ENCODE measurements around the gene COL4A1. TPM values are rescaled to one million over a fixed set of nuclear protein-coding genes. Genes with fewer than 3 reads are reported as not detected.

The COL4A1 gene
- total RNA-seq, 1 donor from 2014 or later, result 105 TPM

DNA sequence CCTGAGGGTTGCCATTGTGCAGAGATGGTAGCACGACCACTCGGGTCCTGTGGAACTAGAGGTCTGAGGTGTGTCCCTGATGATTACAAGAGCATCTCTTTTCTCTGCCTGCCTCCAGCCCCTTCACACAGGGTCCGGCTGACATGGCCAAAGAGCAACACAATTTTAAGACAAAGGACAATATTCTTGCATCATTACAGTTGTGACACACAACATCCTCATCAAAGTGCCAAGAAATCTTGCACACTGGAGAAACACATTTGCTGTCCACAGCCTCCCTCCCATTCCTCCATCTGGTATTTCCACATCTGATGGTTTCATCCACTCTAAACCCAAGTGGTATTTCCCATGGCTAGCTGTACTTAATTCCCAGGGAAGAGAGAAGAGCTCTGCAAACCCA lies 12.8 kb downstream of the COL4A1 start:
- H3K9me3 ChIP-seq (ENCODE audit: low read depth), result no peaks in the 10 kb centered on the region
- peaks cover 9% of the 10 kb centered on the region for H3K4me1 ChIP-seq
- no peak for TF ChIP-seq EZH2 (IDR thresholded peaks at IDR 0.05)
- no peak for TF ChIP-seq EZH2phosphoT487 (IDR thresholded peaks at IDR 0.05)
- TF ChIP-seq CTCF (IDR thresholded peaks at IDR 0.05), result no peak
- Mint-ChIP-seq H3K36me3 (peaks cover 19% of the 10 kb centered on the region), H3K4me3 (no peak overlapping the region), H3K9me3 (peaks cover 12% of the 10 kb centered on the region), H3K4me1 (peaks cover 13% of the 10 kb centered on the region), H3K27me3 (ENCODE audit: insufficient read depth, low read depth) (peaks cover 2% of the 10 kb centered on the region), H3K27ac (no peak overlapping the region)
- H3K4me2 ChIP-seq, result no peak overlapping the region
- H3K27ac ChIP-seq, result no peak overlapping the region
- H4K20me1 ChIP-seq (ENCODE audit: low read depth), result peaks cover 7% of the 10 kb centered on the region
- H3K4me3 ChIP-seq, result no peak overlapping the region
- no peaks in the 10 kb centered on the region for H3K36me3 ChIP-seq
- DNase-seq (ENCODE audit: low spot score), result no peak
- H2AFZ ChIP-seq (replicated peaks), result no peak overlapping the region
- no peaks in the 10 kb centered on the region for H3K27me3 ChIP-seq
- no peak overlapping the region for H3K9ac ChIP-seq
- peaks cover 38% of the 10 kb centered on the region for H3K79me2 ChIP-seq (ENCODE audit: low read depth)
- H3F3A ChIP-seq (ENCODE audit: low read depth), result no peaks in the 10 kb centered on the region

DNA sequence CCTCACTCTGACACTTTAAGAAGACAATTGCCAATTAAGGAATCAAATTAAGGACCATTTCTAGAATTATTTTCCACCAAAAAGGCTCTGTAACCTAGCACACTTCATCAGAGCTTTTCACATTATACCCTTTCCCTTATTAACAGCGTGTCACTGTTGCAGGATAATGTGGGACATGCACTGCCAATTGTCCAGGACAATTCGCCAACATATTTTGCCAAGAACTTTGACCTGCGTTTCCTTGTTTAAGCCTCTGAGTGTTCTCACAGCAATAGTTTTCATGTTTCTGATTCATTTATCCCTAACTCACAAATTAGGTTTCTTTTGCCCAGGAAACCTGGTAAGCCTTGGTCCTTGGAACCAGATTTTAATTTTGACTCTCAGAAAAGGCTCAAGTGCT lies 13.3 kb downstream of the COL4A1 start:
- Histone ChIP-seq H3K4me2 (no peak overlapping the region), H3K4me3 (no peak overlapping the region), H4K20me1 (ENCODE audit: low read depth) (peaks cover 7% of the 10 kb centered on the region), H3K79me2 (ENCODE audit: low read depth) (peaks cover 34% of the 10 kb centered on the region), H3K36me3 (no peaks in the 10 kb centered on the region), H3K4me1 (peaks cover 4% of the 10 kb centered on the region), H3K9me3 (ENCODE audit: low read depth) (no peaks in the 10 kb centered on the region), H3K27me3 (no peaks in the 10 kb centered on the region), H3K9ac (no peak overlapping the region), H3K27ac (no peak overlapping the region), H3F3A (ENCODE audit: low read depth) (no peaks in the 10 kb centered on the region), H2AFZ (replicated peaks) (no peak overlapping the region)
- peaks cover 12% of the 10 kb centered on the region for H3K9me3 Mint-ChIP-seq
- TF ChIP-seq EZH2phosphoT487 (IDR thresholded peaks at IDR 0.05), result no peak
- TF ChIP-seq EZH2 (IDR thresholded peaks at IDR 0.05), result no peak
- TF ChIP-seq CTCF (IDR thresholded peaks at IDR 0.05), result no peak
- H3K4me1 Mint-ChIP-seq, result peaks cover 13% of the 10 kb centered on the region
- no peak overlapping the region for H3K4me3 Mint-ChIP-seq
- DNase-seq (ENCODE audit: low spot score), result no peak
- peaks cover 2% of the 10 kb centered on the region for H3K27me3 Mint-ChIP-seq (ENCODE audit: insufficient read depth, low read depth)
- H3K36me3 Mint-ChIP-seq, result peaks cover 19% of the 10 kb centered on the region
- H3K27ac Mint-ChIP-seq, result no peak overlapping the region

DNA sequence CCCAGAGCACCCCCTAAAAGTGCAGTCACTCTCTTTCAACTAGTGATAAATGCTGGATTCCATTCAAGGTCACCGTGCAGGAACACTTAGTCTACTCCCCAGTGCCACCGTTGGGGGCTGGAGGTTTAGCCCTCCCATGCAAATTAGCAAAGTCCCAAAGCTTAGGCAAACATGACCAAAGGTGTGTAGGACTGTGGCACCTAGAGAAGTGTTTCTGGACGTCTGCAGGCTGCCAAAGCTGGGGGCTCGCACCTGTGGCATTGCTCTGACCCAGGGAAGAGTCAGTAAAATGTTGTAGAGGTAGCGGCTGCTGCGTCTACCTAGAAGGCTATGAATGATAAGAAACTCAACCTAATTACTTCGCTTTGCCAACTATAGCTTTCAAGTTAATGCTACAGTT lies 13.9 kb downstream of the COL4A1 start:
- peaks cover 28% of the 10 kb centered on the region for H3K79me2 ChIP-seq (ENCODE audit: low read depth)
- H3K4me3 Mint-ChIP-seq, result no peak overlapping the region
- H3F3A ChIP-seq (ENCODE audit: low read depth), result no peaks in the 10 kb centered on the region
- H3K27ac Mint-ChIP-seq, result no peak overlapping the region
- no peaks in the 10 kb centered on the region for H3K9me3 ChIP-seq (ENCODE audit: low read depth)
- H3K27me3 ChIP-seq, result no peaks in the 10 kb centered on the region
- TF ChIP-seq EZH2 (IDR thresholded peaks at IDR 0.05) (no peak), CTCF (IDR thresholded peaks at IDR 0.05) (no peak), EZH2phosphoT487 (IDR thresholded peaks at IDR 0.05) (no peak)
- H2AFZ ChIP-seq (replicated peaks), result no peak overlapping the region
- no peaks in the 10 kb centered on the region for H3K36me3 ChIP-seq
- peaks cover 2% of the 10 kb centered on the region for H3K27me3 Mint-ChIP-seq (ENCODE audit: insufficient read depth, low read depth)
- no peak overlapping the region for H3K9ac ChIP-seq
- peaks cover 12% of the 10 kb centered on the region for H3K9me3 Mint-ChIP-seq
- peaks cover 19% of the 10 kb centered on the region for H3K36me3 Mint-ChIP-seq
- no peak overlapping the region for H3K4me2 ChIP-seq
- no peak overlapping the region for H3K4me3 ChIP-seq
- DNase-seq (ENCODE audit: low spot score), result no peak
- no peak overlapping the region for H3K27ac ChIP-seq
- H4K20me1 ChIP-seq (ENCODE audit: low read depth), result peaks cover 7% of the 10 kb centered on the region
- H3K4me1 Mint-ChIP-seq, result peaks cover 13% of the 10 kb centered on the region
- H3K4me1 ChIP-seq, result no peaks in the 10 kb centered on the region

Measured in neural progenitor cell (in vitro differentiated cells).